ENCODE measurements around the gene CORO2A.

The CORO2A gene

GRCh38 chr9:98171176-98171925, 21.1 kb downstream of the CORO2A start:
- H3K4me1 ChIP-seq (ENCODE audit: control insufficient read depth, insufficient read depth, low read length), result peaks cover 6% of the 10 kb centered on the region; the same call in 1 of the 2 replicates
- no peak overlapping the region for H3K4me3 ChIP-seq (ENCODE audit: low read depth, low read length)
- H3K36me3 ChIP-seq (ENCODE audit: control insufficient read depth in 2 of 2, insufficient read depth in 1 of 2, low read length in 2 of 2), result no peaks in the 10 kb centered on the region
- H3K9me3 ChIP-seq (ENCODE audit: control insufficient read depth, insufficient read depth, low read depth, low read length), result no peaks in the 10 kb centered on the region
- ChIA-PET CTCF (interaction anchor here (0.7 to 2.2 kb wide), 5 partner anchors 33 to 804 kb away, joined by 3 to 10 read pairs (median 4); partner anchors contain the start of gene TRIM14), POLR2A (interaction anchor here (1.4 kb wide), 1 partner anchor 85 kb away, joined by 3 read pairs; the partner anchor contains the start of gene TBC1D2)
- H3K27ac ChIP-seq (ENCODE audit: extremely low read depth, low read depth, low read length), result no peak overlapping the region
- no peak for TF ChIP-seq ZNF473 (tag by site-specific recombination; IDR thresholded peaks at IDR 0.05)
- TF ChIP-seq ZNF354C (tag by site-specific recombination; IDR thresholded peaks at IDR 0.05; ENCODE audit: borderline replicate concordance, low read depth), result no peak
- TF ChIP-seq ZNF391 (tag by site-specific recombination; IDR thresholded peaks at IDR 0.05; ENCODE audit: borderline replicate concordance, low read depth), result no peak
- TF ChIP-seq ZIC2 (tag by site-specific recombination; IDR thresholded peaks at IDR 0.05), result 0 out of 2 replicates have a peak, but pooled peaks have one; percentile 21
- TF ChIP-seq GLIS2 (tag by site-specific recombination; IDR thresholded peaks at IDR 0.05), result 0 out of 2 replicates have a peak, but pooled peaks have one; percentile 12
- no peak for TF ChIP-seq ZNF366 (tag by site-specific recombination; conservative IDR thresholded peaks at IDR 0.05)
- TF ChIP-seq ZSCAN18 (tag by site-specific recombination; IDR thresholded peaks at IDR 0.05), result no peak

- no peak for TF ChIP-seq ZNF140 (tag by site-specific recombination; IDR thresholded peaks at IDR 0.05)
- TF ChIP-seq TSHZ1 (tag by site-specific recombination; IDR thresholded peaks at IDR 0.05; ENCODE audit: borderline replicate concordance), result no peak
- TF ChIP-seq ZFHX2 (tag by site-specific recombination; conservative IDR thresholded peaks at IDR 0.05), result peak; percentile 44
- peak; percentile 53 for TF ChIP-seq EGR2 (tag by site-specific recombination; IDR thresholded peaks at IDR 0.05; ENCODE audit: low read depth)
- no peak for TF ChIP-seq ZNF248 (tag by site-specific recombination; IDR thresholded peaks at IDR 0.05)
- no peak for TF ChIP-seq ZNF658 (tag by site-specific recombination; IDR thresholded peaks at IDR 0.05)
- no peak for TF ChIP-seq ZSCAN4 (tag by site-specific recombination; IDR thresholded peaks at IDR 0.05)
- no peak overlapping the region for H3K4me3 ChIP-seq (ENCODE audit: low read depth, low read length)
- no peaks in the 10 kb centered on the region for H3K9me3 ChIP-seq (ENCODE audit: control insufficient read depth, insufficient read depth, low read depth, low read length)
- H3K36me3 ChIP-seq (ENCODE audit: control insufficient read depth in 2 of 2, insufficient read depth in 1 of 2, low read length in 2 of 2), result no peaks in the 10 kb centered on the region
- peaks cover 6% of the 10 kb centered on the region; the same call in 1 of the 2 replicates for H3K4me1 ChIP-seq (ENCODE audit: control insufficient read depth, insufficient read depth, low read length)
- CTCF ChIA-PET, result interaction anchor here (0.7 kb wide), 1 partner anchor 28 kb away, joined by 3 read pairs; no protein-coding TSS in a partner anchor
- POLR2A ChIA-PET, result no interaction called here
- H3K27ac ChIP-seq (ENCODE audit: extremely low read depth, low read depth, low read length), result no peak overlapping the region
Observed at GRCh38 chr9:98168941-98169488, 23.4 kb downstream of the CORO2A start.
